ENCODE data around the gene TNIK. TPM values are rescaled to one million over a fixed set of nuclear protein-coding genes. Genes with fewer than 3 reads are reported as not detected.

TNIK gene
- total RNA-seq, 1 experiment from 2014 or later, result 19.1 TPM

DNA sequence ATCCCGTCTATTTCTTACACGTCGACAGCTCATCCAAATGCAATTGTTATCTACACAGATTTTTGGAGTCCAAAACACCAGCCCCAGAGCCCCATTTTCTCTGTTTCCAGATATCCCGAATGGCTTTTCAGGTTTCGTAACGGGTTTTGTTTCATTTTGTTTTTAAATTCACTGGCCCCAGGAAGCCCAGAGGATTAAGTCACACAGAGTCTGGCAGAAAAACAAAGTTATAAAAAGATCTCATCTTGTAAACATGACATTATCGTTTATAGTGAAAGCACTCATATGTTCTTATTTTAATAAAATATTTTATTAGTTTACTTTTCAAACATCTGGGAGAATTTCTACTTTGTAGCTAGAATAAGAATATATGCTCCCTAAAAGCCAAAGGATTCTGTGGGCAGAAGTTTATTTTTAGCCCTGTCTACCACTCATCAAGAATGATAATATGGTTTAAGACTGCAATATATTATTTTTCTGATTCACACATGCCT is 284.4 kb downstream of the TNIK start:
- in situ Hi-C loops (cut with HindIII; ENCODE audit: low pct_unique_long_range_greater_than_20kb, low sequenced_read_pairs), result loop anchor here (25.0 kb wide), 1 partner anchor 287 kb away; the partner anchor contains the start of gene TNIK

DNA sequence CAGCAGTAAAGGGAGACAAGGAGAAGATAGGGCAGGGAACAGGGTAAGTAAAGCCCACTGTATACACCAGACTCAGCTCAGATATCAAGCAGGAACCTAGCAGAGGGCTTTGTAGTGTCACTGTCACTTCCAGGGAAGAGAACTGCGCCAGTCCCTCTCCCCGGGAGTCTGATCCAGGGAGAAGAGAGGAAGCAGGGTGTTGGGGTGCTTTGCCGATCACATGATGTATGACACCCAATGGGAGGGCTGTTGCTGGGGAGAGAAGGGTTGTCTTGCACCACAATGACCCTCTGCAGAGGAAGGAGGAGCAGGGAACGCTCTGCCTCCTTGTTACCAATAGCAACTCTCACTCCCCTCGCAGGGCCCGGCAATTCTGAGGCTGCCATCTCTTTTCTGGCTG is 286.5 kb downstream of the TNIK start:
- in situ Hi-C loops (cut with HindIII; ENCODE audit: low pct_unique_long_range_greater_than_20kb, low sequenced_read_pairs), result no loop called here
- DNase-seq (ENCODE audit: low read depth), result no peak

More for the DNA sequence above, 284.4 kb downstream of the TNIK start:
- DNase-seq (ENCODE audit: low read depth), result no peak

DNA sequence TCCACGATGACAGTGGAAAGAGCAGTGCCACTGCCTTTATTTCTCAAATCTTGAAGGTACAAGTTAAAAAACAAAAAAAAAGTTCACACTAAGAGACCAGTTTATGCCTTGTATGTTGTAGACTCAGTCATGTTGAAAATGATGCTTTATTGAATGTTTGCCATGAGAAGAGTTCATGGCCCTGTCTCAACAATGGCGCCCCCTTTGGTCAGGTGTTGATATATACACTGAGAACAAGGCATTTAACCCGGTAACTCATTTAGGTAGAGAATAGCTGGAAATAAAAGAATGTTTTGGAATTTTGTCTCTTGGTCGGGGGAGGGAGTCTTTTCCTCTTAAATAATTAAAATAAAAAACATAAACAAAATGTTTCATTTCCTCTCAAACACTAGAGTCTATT is 288.1 kb downstream of the TNIK start:
- in situ Hi-C loops (cut with HindIII; ENCODE audit: low pct_unique_long_range_greater_than_20kb, low sequenced_read_pairs), result no loop called here
- DNase-seq (ENCODE audit: low read depth), result no peak

DNA sequence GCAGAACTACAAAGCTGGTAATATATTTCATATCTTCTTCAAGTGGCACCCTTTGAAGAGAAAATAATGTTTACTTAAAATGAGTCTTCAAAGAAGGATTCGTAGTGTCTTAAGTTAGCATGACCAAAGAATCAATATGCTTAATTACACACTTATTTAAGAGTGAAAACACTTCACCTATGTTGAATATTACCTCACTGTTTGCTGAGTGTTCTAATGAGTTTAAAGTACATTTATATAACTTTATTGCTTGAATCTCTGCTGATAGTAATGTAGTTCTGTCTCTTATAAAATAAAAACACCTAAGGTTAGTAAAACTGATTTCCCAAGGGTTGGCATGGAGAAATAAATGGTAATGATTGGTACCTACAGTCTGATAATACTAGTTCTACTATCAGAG is 290.3 kb downstream of the TNIK start:
- DNase-seq (ENCODE audit: low read depth), result no peak
- in situ Hi-C loops (cut with HindIII; ENCODE audit: low pct_unique_long_range_greater_than_20kb, low sequenced_read_pairs), result loop anchor here (5.0 kb wide), 2 partner anchors 108 to 208 kb away; no protein-coding TSS in a partner anchor

DNA sequence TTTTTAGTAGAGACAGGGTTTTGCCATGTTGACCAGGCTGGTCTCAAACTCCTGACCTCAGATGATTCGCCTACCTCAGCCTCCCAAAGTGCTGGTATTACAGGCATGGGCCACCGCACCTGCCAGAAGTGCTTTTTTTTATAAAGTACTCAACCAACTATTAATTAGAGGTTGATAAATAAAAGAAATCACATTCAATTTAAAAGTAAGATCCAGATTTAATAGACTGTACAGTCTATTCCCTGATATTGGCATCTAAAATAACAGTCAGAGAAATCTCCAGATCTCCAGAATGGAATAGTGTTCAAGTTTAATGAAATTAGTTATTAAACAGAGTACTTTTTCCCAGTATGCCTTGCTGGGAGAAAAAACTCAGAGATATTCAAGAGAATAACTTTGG is 290.8 kb downstream of the TNIK start:
- no peak for DNase-seq (ENCODE audit: low read depth)
- in situ Hi-C loops (cut with HindIII; ENCODE audit: low pct_unique_long_range_greater_than_20kb, low sequenced_read_pairs), result loop anchor here (5.0 kb wide), 2 partner anchors 107 to 207 kb away; no protein-coding TSS in a partner anchor

DNA sequence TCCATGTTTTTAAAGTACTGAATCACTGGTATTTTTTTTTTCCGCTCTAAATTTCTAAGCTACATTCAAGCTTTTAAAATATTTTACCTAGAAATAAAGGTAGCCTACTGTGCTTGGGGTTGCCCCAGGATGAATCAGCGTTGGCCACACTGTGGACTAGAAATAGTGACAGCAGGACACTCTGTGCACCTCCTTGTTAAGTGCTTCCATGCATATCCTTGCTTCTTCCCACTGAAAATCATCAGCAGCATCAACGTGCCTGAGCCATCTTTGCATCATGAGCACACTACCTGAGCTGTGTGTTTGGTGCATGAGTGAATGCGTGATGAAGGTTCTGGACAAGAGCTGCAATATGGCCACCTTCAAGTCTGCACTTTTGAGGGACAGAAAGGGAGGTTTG is 291.7 kb downstream of the TNIK start:
- in situ Hi-C loops (cut with HindIII; ENCODE audit: low pct_unique_long_range_greater_than_20kb, low sequenced_read_pairs), result loop anchor here (5.0 kb wide), 2 partner anchors 106 to 206 kb away; no protein-coding TSS in a partner anchor
- DNase-seq (ENCODE audit: low read depth), result no peak

DNA sequence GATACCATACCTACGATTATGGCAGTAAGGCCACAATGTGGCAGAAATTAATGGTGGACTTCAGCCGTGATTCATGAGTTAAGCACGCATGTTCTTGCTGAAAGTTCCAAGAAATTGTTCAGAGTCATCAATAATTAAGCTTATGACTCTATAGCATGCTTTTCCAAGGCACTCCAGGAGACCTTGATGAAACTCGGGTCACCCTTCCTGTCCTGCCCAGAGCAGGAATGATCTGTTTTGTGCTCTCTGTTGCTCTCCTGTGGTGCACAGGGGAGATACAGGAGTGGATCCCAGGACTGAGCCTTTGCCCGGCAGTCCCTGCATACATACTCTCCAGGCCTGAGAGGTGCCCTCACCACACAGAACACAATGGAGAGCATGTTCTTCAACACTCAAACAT is 292.1 kb downstream of the TNIK start:
- DNase-seq (ENCODE audit: low read depth), result peak; percentile 98
- in situ Hi-C loops (cut with HindIII; ENCODE audit: low pct_unique_long_range_greater_than_20kb, low sequenced_read_pairs), result loop anchor here (5.0 kb wide), 2 partner anchors 106 to 206 kb away; no protein-coding TSS in a partner anchor

DNA sequence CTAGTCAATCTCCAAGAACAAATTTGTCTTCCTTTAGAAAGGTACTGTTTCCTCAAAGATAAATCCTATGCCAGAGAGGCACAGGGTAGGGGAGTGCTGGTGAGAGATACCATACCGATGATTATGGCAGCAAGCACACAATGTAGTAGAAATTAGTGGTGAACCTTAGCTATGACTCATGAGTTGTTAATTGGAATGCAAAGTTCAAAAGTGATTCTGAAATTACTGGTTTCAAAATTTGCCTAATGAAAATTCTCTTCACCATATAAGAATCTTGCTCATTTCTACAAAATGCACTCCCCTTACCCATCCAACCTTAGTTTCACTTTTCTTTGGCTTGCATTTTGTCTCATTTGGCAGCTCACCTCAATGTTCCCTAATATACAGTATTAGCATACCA is 294.2 kb downstream of the TNIK start:
- in situ Hi-C loops (cut with HindIII; ENCODE audit: low pct_unique_long_range_greater_than_20kb, low sequenced_read_pairs), result loop anchor here (5.0 kb wide), 2 partner anchors 104 to 204 kb away; no protein-coding TSS in a partner anchor
- DNase-seq (ENCODE audit: low read depth), result no peak

DNA sequence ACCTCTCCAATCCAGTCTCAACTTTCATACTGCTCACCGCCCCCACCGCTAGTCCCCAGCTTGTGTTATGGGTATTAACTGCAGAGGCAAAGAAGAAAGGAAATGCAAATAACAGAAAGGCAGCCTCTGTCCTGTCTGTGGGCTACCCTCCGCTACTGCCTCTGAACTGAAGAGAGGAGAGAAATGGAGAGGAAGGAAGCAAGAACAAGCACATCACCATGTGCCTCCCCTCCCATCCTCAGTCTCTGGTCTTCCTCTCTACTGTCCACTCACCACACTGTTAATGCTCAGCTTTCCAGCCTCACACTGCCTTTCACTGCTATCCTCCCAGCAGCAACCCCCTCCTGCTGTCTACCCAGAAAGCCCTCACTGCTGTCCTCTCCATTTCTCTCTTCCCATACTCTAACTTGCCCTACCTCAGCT is 294.7 kb downstream of the TNIK start:
- no peak for DNase-seq (ENCODE audit: low read depth)
- in situ Hi-C loops (cut with HindIII; ENCODE audit: low pct_unique_long_range_greater_than_20kb, low sequenced_read_pairs), result loop anchor here (5.0 kb wide), 2 partner anchors 103 to 203 kb away; no protein-coding TSS in a partner anchor

DNA sequence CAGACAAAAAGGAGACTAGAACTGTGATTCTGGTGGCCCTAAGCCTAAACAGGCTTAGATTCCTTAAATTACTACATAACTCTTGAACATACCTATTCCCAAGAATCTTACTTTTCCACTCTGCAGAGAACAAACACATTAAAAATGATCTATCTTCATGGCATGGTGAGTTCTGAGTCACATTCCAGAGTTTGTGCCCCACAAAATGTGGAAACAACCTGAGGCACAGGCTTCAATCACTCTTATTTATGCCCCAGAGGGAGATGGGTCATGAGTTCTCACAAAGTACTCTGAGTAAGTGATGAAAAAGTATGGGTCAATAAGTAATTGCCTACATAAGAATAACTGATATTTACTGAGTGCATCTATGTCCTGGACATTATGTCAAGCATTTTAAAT is 296.1 kb downstream of the TNIK start:
- in situ Hi-C loops (cut with HindIII; ENCODE audit: low pct_unique_long_range_greater_than_20kb, low sequenced_read_pairs), result no loop called here
- DNase-seq (ENCODE audit: low read depth), result peak; percentile 38

DNA sequence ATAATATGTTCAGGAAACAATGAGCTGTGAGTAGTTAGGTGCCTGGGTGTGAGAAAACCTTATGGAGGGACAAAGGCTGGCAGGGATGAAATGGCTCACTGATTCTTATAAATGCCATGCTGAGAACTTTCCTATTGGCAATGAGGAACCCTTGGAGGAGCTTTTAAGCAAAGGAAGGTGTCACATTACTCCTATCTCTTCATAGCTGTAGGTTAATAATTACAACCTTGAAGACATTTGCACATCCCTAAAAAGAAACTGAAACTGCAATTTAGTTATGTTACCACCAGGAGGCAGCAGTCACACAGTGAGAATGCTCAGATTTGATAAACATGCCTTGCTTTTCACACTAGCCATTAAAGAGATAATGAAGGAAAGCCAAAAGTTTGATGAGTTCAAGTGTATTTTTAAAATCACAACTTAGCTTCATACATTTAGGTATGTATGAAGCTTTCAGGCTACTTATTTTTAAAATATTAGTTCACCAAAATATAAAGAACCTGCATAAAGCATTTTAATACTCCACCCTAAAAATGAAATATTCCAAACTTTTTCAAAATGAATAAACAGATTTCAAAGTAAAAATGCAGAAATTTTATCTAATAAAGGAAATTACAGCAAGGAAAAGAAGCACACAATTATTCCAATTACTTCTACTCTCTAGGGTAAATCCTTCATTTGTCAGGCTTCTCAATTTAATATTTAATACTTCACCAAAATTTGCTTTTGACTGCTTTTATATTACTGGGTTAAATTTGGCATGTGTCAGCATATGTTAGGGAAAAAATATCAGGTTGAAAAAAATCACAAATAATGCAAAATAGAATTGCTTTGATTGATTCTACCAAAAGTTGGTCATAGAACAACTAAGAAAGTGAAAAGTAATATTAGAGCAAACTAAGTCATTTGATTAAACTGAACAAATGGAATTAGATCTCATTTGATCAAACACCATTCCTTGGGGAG is 296.8 kb downstream of the TNIK start:
- peak; percentile 93 for DNase-seq (ENCODE audit: low read depth)
- in situ Hi-C loops (cut with HindIII; ENCODE audit: low pct_unique_long_range_greater_than_20kb, low sequenced_read_pairs), result no loop called here

DNA sequence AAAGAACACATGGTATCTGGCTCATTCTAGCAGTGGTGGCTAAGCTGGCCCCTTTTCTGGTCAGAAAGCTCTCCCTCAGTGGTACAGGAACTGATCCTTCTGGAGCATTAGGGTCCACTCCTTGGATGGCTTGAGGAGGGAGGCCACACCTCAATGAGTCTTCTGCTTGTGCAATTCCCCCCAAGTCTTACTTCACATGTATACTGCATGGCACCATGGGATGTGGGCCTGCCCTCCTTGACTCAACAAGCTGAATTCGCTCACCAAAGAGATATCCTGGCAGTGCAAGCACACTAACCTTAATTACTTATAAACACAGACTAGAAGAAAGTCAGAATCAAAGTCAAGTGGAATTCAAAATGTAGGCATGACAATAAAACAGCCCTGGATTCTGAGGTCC is 299.9 kb downstream of the TNIK start:
- in situ Hi-C loops (cut with HindIII; ENCODE audit: low pct_unique_long_range_greater_than_20kb, low sequenced_read_pairs), result no loop called here

DNA sequence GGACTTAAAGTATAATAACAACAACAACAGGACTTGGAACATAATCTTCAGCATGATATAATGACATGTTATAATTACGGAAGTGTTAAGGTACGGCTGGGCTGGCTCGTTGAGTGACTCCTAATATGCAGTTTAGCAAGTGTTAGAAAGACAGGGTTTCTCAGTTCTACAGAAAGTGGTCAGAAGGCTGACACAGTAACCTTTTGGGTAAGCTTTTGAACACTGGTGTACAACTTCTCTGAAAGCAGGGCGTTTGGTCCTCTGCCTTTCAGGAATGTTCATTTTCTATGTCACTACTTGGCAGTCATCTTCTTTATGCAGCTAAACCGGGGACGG is 300.4 kb downstream of the TNIK start:
- DNase-seq (ENCODE audit: low read depth), result no peak
- in situ Hi-C loops (cut with HindIII; ENCODE audit: low pct_unique_long_range_greater_than_20kb, low sequenced_read_pairs), result no loop called here

More for the DNA sequence above, 299.9 kb downstream of the TNIK start:
- no peak for DNase-seq (ENCODE audit: low read depth)

DNA sequence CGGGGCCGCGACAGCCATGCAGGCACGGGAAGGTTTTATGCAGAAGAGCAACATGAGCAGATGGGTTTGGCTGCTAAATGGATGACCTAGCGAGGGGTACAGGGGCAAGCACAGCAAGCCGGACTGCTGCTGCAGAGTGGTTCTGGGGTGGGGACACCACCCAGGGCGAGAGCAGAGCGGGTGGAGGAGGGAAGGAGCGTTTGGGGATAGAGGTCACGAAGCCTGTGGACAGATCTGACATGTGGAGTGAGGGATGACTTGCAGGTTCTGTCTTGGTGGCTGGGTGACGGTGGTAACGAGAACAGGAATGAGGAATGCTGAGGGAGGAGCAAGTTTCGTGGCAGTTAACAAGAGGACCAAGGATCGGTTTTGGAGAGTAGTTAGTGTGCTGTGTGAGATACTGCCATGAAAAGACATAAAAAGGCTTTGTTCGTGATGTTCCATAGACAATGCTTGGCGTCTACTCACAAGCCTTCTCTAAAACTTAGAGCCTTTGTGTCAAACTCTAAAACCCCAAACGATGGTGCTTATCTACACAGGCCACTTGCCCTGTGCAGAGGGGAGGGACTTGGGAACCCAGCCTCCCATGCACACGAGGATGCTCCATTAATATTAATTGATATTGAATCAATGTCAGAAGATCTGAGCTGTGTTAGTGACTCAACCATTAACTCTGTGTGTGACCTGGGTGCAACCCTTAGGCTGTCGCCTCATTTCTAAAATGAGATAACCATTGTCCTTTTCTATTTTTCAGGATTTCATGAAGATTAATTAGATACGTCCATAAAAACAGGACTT is 301.0 kb downstream of the TNIK start:
- in situ Hi-C loops (cut with HindIII; ENCODE audit: low pct_unique_long_range_greater_than_20kb, low sequenced_read_pairs), result no loop called here
- no peak for DNase-seq (ENCODE audit: low read depth)

DNA sequence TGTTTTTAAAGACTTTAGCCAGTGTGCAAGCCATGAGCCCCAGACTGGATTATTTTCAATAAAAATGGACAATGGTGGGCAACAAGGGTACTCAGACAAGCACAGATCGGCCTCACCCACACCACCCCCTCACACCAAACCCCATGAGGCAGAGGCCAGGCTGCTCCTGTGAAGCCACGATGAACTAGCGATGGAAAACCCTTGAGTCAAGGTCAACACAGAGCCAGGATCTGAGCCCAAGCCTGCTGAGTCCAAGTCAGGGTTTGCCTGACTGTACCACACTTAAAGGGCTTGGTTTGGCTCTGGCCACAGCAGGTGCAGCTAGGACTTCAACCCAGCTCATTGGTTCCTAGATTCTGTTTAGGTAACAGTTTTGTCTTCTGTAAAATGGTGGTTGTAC is 302.2 kb downstream of the TNIK start:
- no peak for DNase-seq (ENCODE audit: low read depth)
- in situ Hi-C loops (cut with HindIII; ENCODE audit: low pct_unique_long_range_greater_than_20kb, low sequenced_read_pairs), result no loop called here

DNA sequence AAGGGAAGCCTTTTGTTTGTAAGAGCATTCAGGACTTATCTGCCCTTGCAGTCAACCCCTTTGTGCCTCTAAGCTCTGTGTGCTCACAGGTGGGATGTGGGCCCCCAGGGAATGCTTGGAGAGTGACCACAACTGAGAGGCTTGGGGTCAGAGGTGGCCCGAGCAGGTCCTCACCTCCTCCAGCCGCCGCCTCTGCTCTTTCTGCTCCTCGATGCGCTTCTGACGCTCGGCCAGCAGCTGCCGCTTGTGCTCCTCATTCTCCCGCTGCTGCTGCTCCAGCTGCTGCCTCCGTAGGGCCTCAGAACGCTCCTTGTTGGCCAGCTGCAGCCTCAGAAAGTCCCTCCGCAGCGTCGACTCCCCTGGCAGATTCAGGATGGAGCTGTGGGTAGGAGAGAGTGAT is 302.9 kb downstream of the TNIK start:
- in situ Hi-C loops (cut with HindIII; ENCODE audit: low pct_unique_long_range_greater_than_20kb, low sequenced_read_pairs), result no loop called here
- no peak for DNase-seq (ENCODE audit: low read depth)

DNA sequence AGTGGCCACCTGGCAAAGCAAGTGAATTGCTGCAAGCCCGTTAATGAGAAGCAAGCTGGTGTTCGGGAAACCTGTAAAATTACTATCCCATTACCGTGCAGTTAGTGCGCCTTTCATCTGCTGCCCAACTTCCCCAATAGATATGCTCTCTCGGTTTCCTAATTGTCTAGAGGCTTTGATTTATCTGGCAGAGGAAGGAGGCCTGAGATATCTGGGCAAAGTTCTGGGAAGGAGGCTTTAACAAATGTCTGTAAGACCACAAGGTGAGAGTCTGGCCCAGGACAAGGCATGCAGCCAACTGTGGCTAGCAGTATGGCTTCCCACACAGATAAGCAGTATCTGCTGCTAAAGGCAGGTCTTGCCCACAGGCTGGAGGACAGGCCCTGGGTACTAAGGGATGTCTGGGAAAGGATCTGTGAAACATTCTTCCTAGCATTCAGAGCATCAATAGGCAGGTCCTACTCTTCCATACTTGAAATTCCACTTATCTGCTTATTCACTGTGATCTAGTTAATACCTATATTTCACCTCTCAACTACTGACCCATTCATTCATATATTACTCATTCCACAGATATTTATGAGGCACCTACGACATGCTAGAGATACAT is 303.7 kb downstream of the TNIK start:
- in situ Hi-C loops (cut with HindIII; ENCODE audit: low pct_unique_long_range_greater_than_20kb, low sequenced_read_pairs), result no loop called here
- DNase-seq (ENCODE audit: low read depth), result peak; percentile 96

DNA sequence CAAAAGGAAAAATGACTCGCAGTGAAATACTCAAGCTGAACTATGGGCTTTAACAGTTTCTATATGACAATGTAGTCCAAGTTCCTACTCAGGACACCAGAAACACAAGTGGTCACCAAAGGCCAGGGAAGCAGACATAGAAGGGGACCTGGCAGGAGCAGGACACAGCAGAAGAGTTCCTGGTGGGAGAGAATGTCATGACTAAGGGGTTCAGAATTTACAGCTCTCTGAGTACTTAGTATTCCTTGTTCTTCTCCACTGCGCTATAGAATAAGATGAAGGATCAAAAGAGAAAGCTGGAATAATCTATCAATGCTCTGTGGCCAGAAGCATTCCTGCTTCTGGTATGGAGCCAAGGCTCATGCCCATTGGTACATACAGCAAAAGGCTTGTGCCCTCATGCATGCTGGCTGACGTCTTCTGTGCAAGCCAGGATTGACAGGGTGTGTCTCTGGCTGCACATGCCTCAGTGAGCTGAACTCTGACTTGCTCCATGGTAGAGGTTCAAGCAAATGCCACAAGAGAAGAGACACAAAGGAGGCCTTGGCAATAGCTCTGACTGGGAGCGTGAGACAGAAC is 305.0 kb downstream of the TNIK start:
- peak; percentile 99 for DNase-seq (ENCODE audit: low read depth)
- in situ Hi-C loops (cut with HindIII; ENCODE audit: low pct_unique_long_range_greater_than_20kb, low sequenced_read_pairs), result no loop called here
